GM19193 (cell line): Measurements from ENCODE around the gene RIN3.

Experiments
- POLR2A ChIP-seq: IDR thresholded peaks from 4 replicates; pipeline ENCODE4 v1.6.1; 2011; ENCODE audit not compliant: insufficient read depth, insufficient read length; ENCODE audit errors: extremely low read depth

Gene RIN3

GRCh38 chr14:92600318-92601053 lies 86.9 kb downstream of the RIN3 start:
- no peak for TF ChIP-seq POLR2A

GRCh38 chr14:92601131-92601710 lies 87.6 kb downstream of the RIN3 start:
- TF ChIP-seq POLR2A, result no peak

- no peak for TF ChIP-seq POLR2A
Measured at GRCh38 chr14:92601757-92602417, 88.3 kb downstream of the RIN3 start.

- TF ChIP-seq POLR2A, result no peak
Measured at GRCh38 chr14:92603309-92604242, 90.0 kb downstream of the RIN3 start.

- TF ChIP-seq POLR2A, result no peak
Measured at GRCh38 chr14:92605274-92605940, 91.8 kb downstream of the RIN3 start.

- no peak for TF ChIP-seq POLR2A
Measured at GRCh38 chr14:92607251-92607650, 93.7 kb downstream of the RIN3 start.

GRCh38 chr14:92607702-92608429 lies 94.3 kb downstream of the RIN3 start:
- no peak for TF ChIP-seq POLR2A

- no peak for TF ChIP-seq POLR2A
Measured at GRCh38 chr14:92609955-92610354, 96.4 kb downstream of the RIN3 start.

GRCh38 chr14:92610849-92611271 lies 97.3 kb downstream of the RIN3 start:
- TF ChIP-seq POLR2A, result no peak

GRCh38 chr14:92613008-92613658 lies 99.6 kb downstream of the RIN3 start:
- TF ChIP-seq POLR2A, result no peak

- TF ChIP-seq POLR2A, result no peak
Measured at GRCh38 chr14:92613681-92614260, 100.2 kb downstream of the RIN3 start.

- no peak for TF ChIP-seq POLR2A
Measured at GRCh38 chr14:92615451-92615850, 101.9 kb downstream of the RIN3 start.

GRCh38 chr14:92616178-92616577 lies 102.6 kb downstream of the RIN3 start:
- TF ChIP-seq POLR2A, result no peak
